Vagina (tissue), 2 donors: ENCODE data around the gene NAA11. TPM values are rescaled to one million over a fixed set of nuclear protein-coding genes. Genes with fewer than 3 reads are reported as not detected.

Experiments used
- DNase-seq, 2 donors: peaks; one replicate each; pipeline ENCODE4 v3.0.0-alpha.2; 2017; ENCODE audit errors: extremely low spot score in 2 of 2
- H3K27ac ChIP-seq: fragments of 200-600 bp; sonication (generic); one replicate; pipeline ENCODE4 v1.5.1; 2019
- H3K27me3 ChIP-seq: fragments of 200-600 bp; sonication (generic); one replicate; pipeline ENCODE4 v1.5.1; 2019
- H3K36me3 ChIP-seq, 2 donors: fragments of 200-600 bp; sonication (generic); one replicate each; pipeline ENCODE4 v1.5.1; 2017 to 2019
- H3K4me1 ChIP-seq: fragments of 200-600 bp; sonication (generic); one replicate; pipeline ENCODE4 v1.5.1; 2019
- H3K4me3 ChIP-seq, 2 donors: fragments of 200-600 bp; sonication (generic); 1 replicate in 1 of 2; 2 replicates in 1 of 2; pipeline ENCODE4 v1.5.1; 2016 to 2019
- H3K9me3 ChIP-seq: fragments of 200-600 bp; sonication (generic); one replicate; pipeline ENCODE4 v1.5.1; 2019
- CTCF ChIP-seq, 3 experiments: fragments of 450-650 bp in 2 of 3; fragments of 200-600 bp in 1 of 3; sonication (generic) in 1 of 3; IDR thresholded peaks; one replicate each; pipeline ENCODE4 v1.5.1; 2017 to 2019; ENCODE audit warnings: antibody characterized with exemption in 3 of 3, mild to moderate bottlenecking in 2 of 3, moderate library complexity in 2 of 3
- POLR2A ChIP-seq, 2 donors: fragments of 450-650 bp; IDR thresholded peaks; one replicate each; pipeline ENCODE4 v1.6.1; 2017; ENCODE audit warnings: antibody characterized with exemption in 2 of 2, mild to moderate bottlenecking in 2 of 2, moderate library complexity in 2 of 2
- POLR2AphosphoS5 ChIP-seq, 2 donors: sonication (generic); formaldehyde crosslinking; IDR thresholded peaks; one replicate each; pipeline ENCODE4 v1.9.0; 2017; ENCODE audit warnings: antibody characterized with exemption in 2 of 2, mild to moderate bottlenecking in 2 of 2, low read depth in 1 of 2; ENCODE audit not compliant: insufficient read depth in 1 of 2
- intact Hi-C: fragments of 100-400 bp; cut with DNase I; formaldehyde crosslinking; loops from one replicate; pipeline ENCODE4 v1.15.1; 2023
- total RNA-seq: library from RNA; depleted of rRNA; stranded (reverse); fragments of >200 nt; gene quantifications from one replicate; pipeline ENCODE4 v1.2.3, GENCODE V29; 2016

Gene NAA11
- total RNA-seq, 1 donor from 2014 or later = not detected

GRCh38 chr4:79315891-79316290 lies 10.0 kb downstream of the NAA11 start:
- no peaks in the 10 kb centered on the region for H3K9me3 ChIP-seq
- no peak for TF ChIP-seq POLR2A (IDR thresholded peaks at IDR 0.05)
- no peak for TF ChIP-seq CTCF (IDR thresholded peaks at IDR 0.05)
- TF ChIP-seq POLR2AphosphoS5 (IDR thresholded peaks at IDR 0.05; ENCODE audit: insufficient read depth in 1 of 2, low read depth in 1 of 2) = no peak
- no peak overlapping the region for H3K4me3 ChIP-seq
- no peak for DNase-seq
- no peaks in the 10 kb centered on the region for H3K27me3 ChIP-seq
- intact Hi-C loops = no loop called here
- no peaks in the 10 kb centered on the region for H3K4me1 ChIP-seq
- H3K36me3 ChIP-seq = no peaks in the 10 kb centered on the region
- H3K27ac ChIP-seq = no peak overlapping the region

GRCh38 chr4:79311279-79311678 lies 14.6 kb downstream of the NAA11 start:
- H3K9me3 ChIP-seq = no peaks in the 10 kb centered on the region
- no peak overlapping the region for H3K27ac ChIP-seq
- H3K4me1 ChIP-seq = no peaks in the 10 kb centered on the region
- intact Hi-C loops = no loop called here
- H3K36me3 ChIP-seq = no peaks in the 10 kb centered on the region
- H3K27me3 ChIP-seq = no peaks in the 10 kb centered on the region
- TF ChIP-seq POLR2AphosphoS5 (IDR thresholded peaks at IDR 0.05; ENCODE audit: insufficient read depth in 1 of 2, low read depth in 1 of 2) = no peak
- no peak for TF ChIP-seq POLR2A (IDR thresholded peaks at IDR 0.05)
- TF ChIP-seq CTCF (IDR thresholded peaks at IDR 0.05) = no peak
- no peak for DNase-seq
- no peak overlapping the region for H3K4me3 ChIP-seq

- H3K36me3 ChIP-seq = no peaks in the 10 kb centered on the region
- TF ChIP-seq POLR2A (IDR thresholded peaks at IDR 0.05) (no peak), POLR2AphosphoS5 (IDR thresholded peaks at IDR 0.05; ENCODE audit: insufficient read depth in 1 of 2, low read depth in 1 of 2) (no peak), CTCF (IDR thresholded peaks at IDR 0.05) (no peak)
- no peak for DNase-seq
- no peak overlapping the region for H3K4me3 ChIP-seq
- H3K9me3 ChIP-seq = no peaks in the 10 kb centered on the region
- intact Hi-C loops = no loop called here
- H3K4me1 ChIP-seq = no peaks in the 10 kb centered on the region
- no peaks in the 10 kb centered on the region for H3K27me3 ChIP-seq
- H3K27ac ChIP-seq = no peak overlapping the region
Measured at GRCh38 chr4:79308971-79309370, 16.9 kb downstream of the NAA11 start.

GRCh38 chr4:79308137-79308536 lies 17.7 kb downstream of the NAA11 start:
- Histone ChIP-seq H3K27ac (no peak overlapping the region), H3K4me3 (no peak overlapping the region), H3K27me3 (no peaks in the 10 kb centered on the region), H3K36me3 (no peaks in the 10 kb centered on the region), H3K4me1 (no peaks in the 10 kb centered on the region), H3K9me3 (no peaks in the 10 kb centered on the region)
- TF ChIP-seq POLR2A (IDR thresholded peaks at IDR 0.05) (no peak), POLR2AphosphoS5 (IDR thresholded peaks at IDR 0.05; ENCODE audit: insufficient read depth in 1 of 2, low read depth in 1 of 2) (no peak), CTCF (IDR thresholded peaks at IDR 0.05) (no peak)
- intact Hi-C loops = no loop called here
- DNase-seq = no peak

GRCh38 chr4:79306795-79307194 lies 19.1 kb downstream of the NAA11 start:
- no peaks in the 10 kb centered on the region for H3K36me3 ChIP-seq
- TF ChIP-seq POLR2A (IDR thresholded peaks at IDR 0.05) = no peak
- TF ChIP-seq CTCF (IDR thresholded peaks at IDR 0.05) = no peak
- no peak for TF ChIP-seq POLR2AphosphoS5 (IDR thresholded peaks at IDR 0.05; ENCODE audit: insufficient read depth in 1 of 2, low read depth in 1 of 2)
- no peak overlapping the region for H3K4me3 ChIP-seq
- no peaks in the 10 kb centered on the region for H3K27me3 ChIP-seq
- no peaks in the 10 kb centered on the region for H3K9me3 ChIP-seq
- H3K27ac ChIP-seq = no peak overlapping the region
- DNase-seq = no peak
- H3K4me1 ChIP-seq = no peaks in the 10 kb centered on the region
- intact Hi-C loops = no loop called here
